Endothelial cell of umbilical vein (primary cell): ENCODE data around the gene NFYA. TPM values are rescaled to one million over a fixed set of nuclear protein-coding genes. Genes with fewer than 3 reads are reported as not detected.
A peak's percentile ranks its signal among the peaks of the same experiment; 100 is the strongest.

Experiments
- BruUV-seq: library from RNA; stranded (reverse); fragments of 400-500 nt; replicated peaks from 2 replicates; lab custom pipeline; 2021; lab: Mats Ljungman, UMichigan
- CTCF ChIA-PET: fragments of 300-600, 350-600 bp; sonication (Branson Sonifier 250); formaldehyde crosslinking; loops from one replicate; lab custom pipeline; 2021; ENCODE audit warnings: antibody characterized with exemption, inconsistent platforms; lab: Charles Lee
- POLR2A ChIA-PET: fragments of 300-600, 350-600 bp; sonication (Branson Sonifier 250); formaldehyde crosslinking; loops from one replicate; lab custom pipeline; 2021; ENCODE audit warnings: antibody characterized with exemption, inconsistent platforms; lab: Charles Lee
- DNase-seq: peaks from one replicate; pipeline ENCODE4 v3.0.0-alpha.2; 2011; ENCODE audit warnings: low read depth, low spot score
- FAIRE-seq: peaks from 2 replicates; lab custom pipeline; 2011; peaks lifted over from hg19 to GRCh38; lab: Jason Lieb, UNC
- H2AFZ ChIP-seq: 2 replicates; pipeline ENCODE4 v1.6.0; 2012; ENCODE audit warnings: low read depth, low read length, control low read depth, inconsistent platforms
- H3K27ac ChIP-seq: 2 replicates; pipeline ENCODE4 v1.5.1; 2011; ENCODE audit warnings: low read depth, mild to moderate bottlenecking, control low read depth, low read length, moderate library complexity; ENCODE audit not compliant: insufficient read depth
- H3K27me3 ChIP-seq, 2 experiments: 2 replicates each; pipeline versions ENCODE4 v1.6.0 to v1.6.1; 2011; ENCODE audit warnings: low read length in 2 of 2, mixed read lengths in 1 of 2; ENCODE audit not compliant: control insufficient read depth in 2 of 2, insufficient read depth in 2 of 2
- H3K36me3 ChIP-seq, 2 experiments: 2 replicates in 1 of 2; 3 replicates in 1 of 2; pipeline ENCODE4 v1.5.1; 2011; ENCODE audit warnings: low read length in 2 of 2, mild to moderate bottlenecking in 1 of 2, moderate library complexity in 1 of 2; ENCODE audit not compliant: control insufficient read depth in 2 of 2, insufficient read depth in 2 of 2; ENCODE audit errors: extremely low read depth in 1 of 2
- H3K4me1 ChIP-seq: 3 replicates; pipeline ENCODE4 v1.5.1; 2011; ENCODE audit warnings: mild to moderate bottlenecking, low read length; ENCODE audit not compliant: control insufficient read depth, insufficient read depth; ENCODE audit errors: extremely low read depth
- H3K4me2 ChIP-seq: 2 replicates; pipeline ENCODE4 v1.6.1; 2011; ENCODE audit warnings: low read length, control low read depth, mixed read lengths; ENCODE audit not compliant: insufficient read depth
- H3K4me3 ChIP-seq, 3 experiments: fragments of 200-600 bp in 1 of 3; sonication (generic), shearing (Covaris generic) in 1 of 3; replicated peaks in 1 of 3; 2 replicates each; pipeline ENCODE4 v1.5.1; 2011 to 2016; ENCODE audit warnings: control low read depth in 3 of 3, low read length in 3 of 3, mild to moderate bottlenecking in 2 of 3, inconsistent platforms in 1 of 3, low read depth in 1 of 3, moderate library complexity in 1 of 3; ENCODE audit not compliant: insufficient read depth in 1 of 3
- H3K79me2 ChIP-seq: 2 replicates; pipeline ENCODE4 v1.6.0; 2012; ENCODE audit warnings: low read length, inconsistent platforms; ENCODE audit not compliant: control insufficient read depth, insufficient read depth
- H3K9ac ChIP-seq: replicated peaks from 2 replicates; pipeline ENCODE3; 2011; ENCODE audit warnings: low read length, control low read depth; ENCODE audit not compliant: insufficient read depth; ENCODE audit errors: extremely low read depth
- H3K9me1 ChIP-seq: replicated peaks from 3 replicates; pipeline ENCODE4 v1.6.0; 2011; ENCODE audit warnings: mild to moderate bottlenecking, low read length; ENCODE audit not compliant: control insufficient read depth, insufficient read depth; ENCODE audit errors: extremely low read depth
- H3K9me3 ChIP-seq: replicated peaks from 2 replicates; pipeline ENCODE4 v1.5.1; 2012; ENCODE audit warnings: low read length, inconsistent platforms; ENCODE audit not compliant: control insufficient read depth, insufficient read depth
- H4K20me1 ChIP-seq: replicated peaks from 2 replicates; pipeline ENCODE3; 2011; ENCODE audit warnings: mild to moderate bottlenecking, low read length; ENCODE audit not compliant: control insufficient read depth, insufficient read depth; ENCODE audit errors: extremely low read depth
- EZH2 ChIP-seq: IDR thresholded peaks from 2 replicates; pipeline ENCODE4 v1.6.1; 2012; ENCODE audit warnings: borderline replicate concordance, low read depth, mild to moderate bottlenecking, moderate library complexity, low read length, inconsistent platforms; ENCODE audit not compliant: severe bottlenecking
- FOS ChIP-seq: IDR thresholded peaks from 2 replicates; pipeline ENCODE4 v1.6.1; 2011; ENCODE audit warnings: mild to moderate bottlenecking, low read length, moderate library complexity, borderline replicate concordance; ENCODE audit not compliant: insufficient read depth
- GATA2 ChIP-seq: IDR thresholded peaks from 2 replicates; pipeline ENCODE4 v1.7.0; 2011; ENCODE audit warnings: low read depth, mild to moderate bottlenecking, moderate library complexity, mixed read lengths, low read length; ENCODE audit not compliant: insufficient read length, insufficient read depth
- JUN ChIP-seq: IDR thresholded peaks from 2 replicates; pipeline ENCODE4 v1.6.1; 2011; ENCODE audit warnings: borderline replicate concordance, low read depth; ENCODE audit not compliant: insufficient read length, insufficient read depth
- MYC ChIP-seq: IDR thresholded peaks from one replicate; pipeline ENCODE4 v1.6.1; 2011; ENCODE audit warnings: mild to moderate bottlenecking, low read depth, low read length
- POLR2A ChIP-seq: IDR thresholded peaks from 2 replicates; pipeline ENCODE4 v1.6.1; 2012; ENCODE audit warnings: low read depth, mild to moderate bottlenecking, control low read depth, low read length
- POLR2AphosphoS5 ChIP-seq: IDR thresholded peaks from 2 replicates; pipeline ENCODE4 v1.6.1; 2012; ENCODE audit warnings: low read depth, mild to moderate bottlenecking, control low read depth, low read length, moderate library complexity; ENCODE audit not compliant: insufficient read depth
- dilution Hi-C: fragments of 300-500 bp; cut with MboI; formaldehyde crosslinking; loops from one replicate; pipeline ENCODE4 v1.15.0; 2019; ENCODE audit warnings: low sequenced_read_pairs; ENCODE audit not compliant: extremely low pct_ligation_motif_present
- intact Hi-C: fragments of 100-400 bp; cut with micrococcal nuclease; formaldehyde crosslinking; loops from one replicate; pipeline ENCODE4 v1.10.0; 2022
- polyA plus RNA-seq, 4 experiments: library from polyadenylated mRNA; depleted of rRNA in 3 of 4; stranded (reverse) in 3 of 4; unstranded in 1 of 4; fragments of >200 nt; gene quantifications; 2 replicates each; pipeline versions ENCODE4 v1.2.1 to v1.2.3, GENCODE V29; 2011 to 2012; ENCODE audit warnings: missing spikeins in 1 of 4
- total RNA-seq: library from RNA; stranded (reverse); gene quantifications from 2 replicates; pipeline ENCODE4 v1.2.3, GENCODE V29; 2021
- TF ChIP-seq, protein P1 (sequence below): IDR thresholded peaks from 2 replicates; pipeline ENCODE4 v1.6.1; 2011; ENCODE audit not compliant: insufficient read depth, insufficient read length
- TF ChIP-seq, protein P2 (sequence below), 2 donors: IDR thresholded peaks; 1 replicate in 1 of 2; 2 replicates in 1 of 2; pipeline ENCODE4 v1.5.1; 2011; ENCODE audit warnings: low read length in 2 of 2, mild to moderate bottlenecking in 2 of 2, moderate library complexity in 2 of 2, control low read depth in 1 of 2, inconsistent platforms in 1 of 2, low read depth in 1 of 2; ENCODE audit not compliant: insufficient read depth in 1 of 2; ENCODE audit errors: extremely low read depth in 1 of 2

The NFYA gene
- total and polyA plus RNA-seq, 2 donors (not counting 3 experiments of a cell fraction or from before 2014, with no cell fraction given): 13.1 to 29.0 TPM

DNA sequence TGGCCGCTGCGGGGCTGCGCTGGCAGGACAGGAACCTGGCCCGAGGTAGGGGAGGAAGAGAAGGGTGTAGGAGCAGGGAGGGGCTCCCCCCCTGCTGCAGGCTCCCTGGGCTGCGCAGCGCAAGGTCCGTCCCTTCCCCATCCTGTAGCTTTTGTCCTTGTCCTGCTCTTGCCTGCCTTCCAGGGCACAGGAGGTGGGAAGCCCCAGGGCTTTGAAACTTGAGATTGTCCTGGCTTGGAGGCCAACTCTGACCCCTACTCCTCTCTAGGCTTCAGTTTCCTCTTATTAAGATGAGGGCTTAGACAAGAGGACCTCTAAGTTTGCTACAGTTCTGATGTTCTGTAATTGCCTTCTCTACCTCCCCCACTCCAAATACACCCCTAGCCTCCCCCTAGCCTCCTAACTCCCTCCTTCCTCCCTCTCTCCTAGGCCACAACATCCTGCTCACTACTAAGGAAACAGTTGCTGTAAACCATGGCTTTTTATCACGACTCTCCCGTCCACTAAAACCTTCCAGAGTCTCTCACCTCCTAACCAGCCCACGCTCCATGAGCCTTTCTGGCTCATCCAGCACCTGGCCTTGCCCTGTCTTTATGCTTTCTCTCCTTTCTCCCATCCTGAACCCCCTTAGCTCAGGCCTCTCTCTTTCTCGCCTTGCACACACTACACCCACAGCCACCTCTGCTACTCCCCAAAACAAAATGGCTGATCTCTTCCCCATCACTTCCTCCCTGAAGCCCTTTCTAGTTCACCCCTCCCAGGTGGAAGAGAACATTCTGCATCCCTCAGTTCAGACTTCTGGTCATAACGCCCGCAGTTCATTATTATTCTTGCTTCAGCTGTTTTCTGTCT is 44.0 kb upstream of the NFYA start:
- Histone ChIP-seq H3K27ac (no peak overlapping the region), H2AFZ (peak overlapping the region; percentile 89), H3K4me2 (peak overlapping the region; percentile 27), H3K9ac (no peak overlapping the region), H3K9me1 (no peaks in the 10 kb centered on the region), H3K4me1 (peaks cover 6% of the 10 kb centered on the region), H4K20me1 (no peaks in the 10 kb centered on the region), H3K4me3 (peak overlapping the region in 1 of 3 experiments; percentile 28), H3K9me3 (no peaks in the 10 kb centered on the region), H3K79me2 (no peaks in the 10 kb centered on the region), H3K27me3 (peaks cover 0 to 4% of the 10 kb centered on the region in 2 experiments), H3K36me3 (no peaks in the 10 kb centered on the region)
- no TSS peak for BruUV-seq
- FAIRE-seq (peak; percentile 12), DNase-seq (no peak)
- ChIA-PET POLR2A (no interaction called here), CTCF (interaction anchor here (0.6 to 4.0 kb wide), 39 partner anchors 8 to 1680 kb away, joined by 3 to 96 read pairs (median 5); partner anchors contain the start of genes APOBEC2, TSPO2 and UNC5CL)
- dilution Hi-C loops: no loop called here
- intact Hi-C loops: loop anchor here (1.0 to 5.0 kb wide), 8 partner anchors 22 to 1681 kb away; no protein-coding TSS in a partner anchor
- TF ChIP-seq MYC: no peak
- no peak for TF ChIP-seq POLR2AphosphoS5
- TF ChIP-seq EZH2: no peak
- TF ChIP-seq, protein P1, sequence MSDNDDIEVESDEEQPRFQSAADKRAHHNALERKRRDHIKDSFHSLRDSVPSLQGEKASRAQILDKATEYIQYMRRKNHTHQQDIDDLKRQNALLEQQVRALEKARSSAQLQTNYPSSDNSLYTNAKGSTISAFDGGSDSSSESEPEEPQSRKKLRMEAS: no peak
- no peak for TF ChIP-seq POLR2A
- TF ChIP-seq, protein P2, sequence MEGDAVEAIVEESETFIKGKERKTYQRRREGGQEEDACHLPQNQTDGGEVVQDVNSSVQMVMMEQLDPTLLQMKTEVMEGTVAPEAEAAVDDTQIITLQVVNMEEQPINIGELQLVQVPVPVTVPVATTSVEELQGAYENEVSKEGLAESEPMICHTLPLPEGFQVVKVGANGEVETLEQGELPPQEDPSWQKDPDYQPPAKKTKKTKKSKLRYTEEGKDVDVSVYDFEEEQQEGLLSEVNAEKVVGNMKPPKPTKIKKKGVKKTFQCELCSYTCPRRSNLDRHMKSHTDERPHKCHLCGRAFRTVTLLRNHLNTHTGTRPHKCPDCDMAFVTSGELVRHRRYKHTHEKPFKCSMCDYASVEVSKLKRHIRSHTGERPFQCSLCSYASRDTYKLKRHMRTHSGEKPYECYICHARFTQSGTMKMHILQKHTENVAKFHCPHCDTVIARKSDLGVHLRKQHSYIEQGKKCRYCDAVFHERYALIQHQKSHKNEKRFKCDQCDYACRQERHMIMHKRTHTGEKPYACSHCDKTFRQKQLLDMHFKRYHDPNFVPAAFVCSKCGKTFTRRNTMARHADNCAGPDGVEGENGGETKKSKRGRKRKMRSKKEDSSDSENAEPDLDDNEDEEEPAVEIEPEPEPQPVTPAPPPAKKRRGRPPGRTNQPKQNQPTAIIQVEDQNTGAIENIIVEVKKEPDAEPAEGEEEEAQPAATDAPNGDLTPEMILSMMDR (IDR thresholded peaks at IDR 0.05; ENCODE audit: extremely low read depth in 1 of 2, insufficient read depth in 1 of 2, low read depth in 1 of 2, low read length in 2 of 2): no peak
- TF ChIP-seq FOS: no peak
- TF ChIP-seq JUN: no peak
- no peak for TF ChIP-seq GATA2
